GM12878 (cell line): ENCODE results near the gene MUC16.

Experiments
- EZH2 ChIP-seq: IDR thresholded peaks from 2 replicates; pipeline ENCODE4 v1.6.1; 2012; ENCODE audit warnings: low read depth, mild to moderate bottlenecking, control low read depth, inconsistent platforms, low read length, borderline replicate concordance; ENCODE audit not compliant: control insufficient read depth
- RAD21 ChIP-seq: IDR thresholded peaks from 2 replicates; pipeline ENCODE4 v1.6.1; 2011; ENCODE audit warnings: mild to moderate bottlenecking, low read depth, low read length, moderate library complexity; ENCODE audit not compliant: insufficient read depth
- YBX1 ChIP-seq: fragments of 450-650 bp; IDR thresholded peaks from 2 replicates; pipeline ENCODE4 v1.6.1; 2016; ENCODE audit warnings: antibody characterized with exemption
- ZNF217 ChIP-seq: fragments of 450-650 bp; IDR thresholded peaks from 2 replicates; pipeline ENCODE4 v1.6.1; 2017; ENCODE audit warnings: antibody characterized with exemption, mild to moderate bottlenecking
- ZNF274 ChIP-seq: IDR thresholded peaks from one replicate; pipeline ENCODE4 v1.8.0; 2011; ENCODE audit not compliant: insufficient read length, insufficient read depth
- TF ChIP-seq, protein P1 (sequence below): IDR thresholded peaks from 2 replicates; pipeline ENCODE4 v1.6.1; 2011; ENCODE audit warnings: borderline replicate concordance, low read depth, mild to moderate bottlenecking, moderate library complexity, low read length; ENCODE audit not compliant: insufficient read depth, poor library complexity, severe bottlenecking
- TF ChIP-seq, protein P2 (sequence below): fragments of 450-650 bp; IDR thresholded peaks from 2 replicates; pipeline ENCODE4 v1.6.1; 2017; ENCODE audit warnings: low read depth, mild to moderate bottlenecking, moderate library complexity
- TF ChIP-seq, protein P3 (sequence below), 3 experiments: IDR thresholded peaks in 2 of 3; conservative IDR thresholded peaks in 1 of 3; 2 replicates each; pipeline ENCODE4 v1.5.1; 2011; ENCODE audit warnings: low read depth in 3 of 3, low read length in 3 of 3, mild to moderate bottlenecking in 3 of 3, control low read depth in 2 of 3, moderate library complexity in 2 of 3, inconsistent platforms in 1 of 3, mixed read lengths in 1 of 3; ENCODE audit not compliant: control insufficient read depth in 2 of 3, insufficient read depth in 1 of 3; ENCODE audit errors: extremely low read depth in 1 of 3

DNA sequence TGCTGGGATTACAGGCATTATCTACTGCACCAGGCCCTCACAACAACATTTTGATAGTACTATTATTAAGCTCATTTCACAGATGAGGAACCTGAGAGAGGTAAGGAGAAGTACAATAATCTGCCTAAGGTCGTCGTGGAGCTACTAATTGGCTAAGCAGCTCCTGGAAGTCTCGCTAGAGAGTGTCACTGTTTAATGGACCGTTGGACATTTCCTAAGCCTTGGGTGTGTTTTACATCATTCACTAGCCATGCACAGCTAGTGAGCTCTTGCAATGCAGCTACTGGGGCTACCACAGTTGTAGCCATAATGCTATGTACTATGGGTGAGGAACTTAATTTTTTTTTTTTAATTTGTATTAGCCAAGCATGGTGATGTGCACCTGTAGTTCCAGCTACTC, 42.7 kb upstream of the MUC16 start:
- TF ChIP-seq, protein P1, sequence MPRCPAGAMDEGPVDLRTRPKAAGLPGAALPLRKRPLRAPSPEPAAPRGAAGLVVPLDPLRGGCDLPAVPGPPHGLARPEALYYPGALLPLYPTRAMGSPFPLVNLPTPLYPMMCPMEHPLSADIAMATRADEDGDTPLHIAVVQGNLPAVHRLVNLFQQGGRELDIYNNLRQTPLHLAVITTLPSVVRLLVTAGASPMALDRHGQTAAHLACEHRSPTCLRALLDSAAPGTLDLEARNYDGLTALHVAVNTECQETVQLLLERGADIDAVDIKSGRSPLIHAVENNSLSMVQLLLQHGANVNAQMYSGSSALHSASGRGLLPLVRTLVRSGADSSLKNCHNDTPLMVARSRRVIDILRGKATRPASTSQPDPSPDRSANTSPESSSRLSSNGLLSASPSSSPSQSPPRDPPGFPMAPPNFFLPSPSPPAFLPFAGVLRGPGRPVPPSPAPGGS, result no peak
- no peak for TF ChIP-seq RAD21
- no peak for TF ChIP-seq YBX1
- TF ChIP-seq, protein P2, sequence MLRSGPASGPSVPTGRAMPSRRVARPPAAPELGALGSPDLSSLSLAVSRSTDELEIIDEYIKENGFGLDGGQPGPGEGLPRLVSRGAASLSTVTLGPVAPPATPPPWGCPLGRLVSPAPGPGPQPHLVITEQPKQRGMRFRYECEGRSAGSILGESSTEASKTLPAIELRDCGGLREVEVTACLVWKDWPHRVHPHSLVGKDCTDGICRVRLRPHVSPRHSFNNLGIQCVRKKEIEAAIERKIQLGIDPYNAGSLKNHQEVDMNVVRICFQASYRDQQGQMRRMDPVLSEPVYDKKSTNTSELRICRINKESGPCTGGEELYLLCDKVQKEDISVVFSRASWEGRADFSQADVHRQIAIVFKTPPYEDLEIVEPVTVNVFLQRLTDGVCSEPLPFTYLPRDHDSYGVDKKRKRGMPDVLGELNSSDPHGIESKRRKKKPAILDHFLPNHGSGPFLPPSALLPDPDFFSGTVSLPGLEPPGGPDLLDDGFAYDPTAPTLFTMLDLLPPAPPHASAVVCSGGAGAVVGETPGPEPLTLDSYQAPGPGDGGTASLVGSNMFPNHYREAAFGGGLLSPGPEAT, result no peak
- TF ChIP-seq, protein P3, sequence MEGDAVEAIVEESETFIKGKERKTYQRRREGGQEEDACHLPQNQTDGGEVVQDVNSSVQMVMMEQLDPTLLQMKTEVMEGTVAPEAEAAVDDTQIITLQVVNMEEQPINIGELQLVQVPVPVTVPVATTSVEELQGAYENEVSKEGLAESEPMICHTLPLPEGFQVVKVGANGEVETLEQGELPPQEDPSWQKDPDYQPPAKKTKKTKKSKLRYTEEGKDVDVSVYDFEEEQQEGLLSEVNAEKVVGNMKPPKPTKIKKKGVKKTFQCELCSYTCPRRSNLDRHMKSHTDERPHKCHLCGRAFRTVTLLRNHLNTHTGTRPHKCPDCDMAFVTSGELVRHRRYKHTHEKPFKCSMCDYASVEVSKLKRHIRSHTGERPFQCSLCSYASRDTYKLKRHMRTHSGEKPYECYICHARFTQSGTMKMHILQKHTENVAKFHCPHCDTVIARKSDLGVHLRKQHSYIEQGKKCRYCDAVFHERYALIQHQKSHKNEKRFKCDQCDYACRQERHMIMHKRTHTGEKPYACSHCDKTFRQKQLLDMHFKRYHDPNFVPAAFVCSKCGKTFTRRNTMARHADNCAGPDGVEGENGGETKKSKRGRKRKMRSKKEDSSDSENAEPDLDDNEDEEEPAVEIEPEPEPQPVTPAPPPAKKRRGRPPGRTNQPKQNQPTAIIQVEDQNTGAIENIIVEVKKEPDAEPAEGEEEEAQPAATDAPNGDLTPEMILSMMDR (IDR thresholded peaks at IDR 0.05 in 2 of 3, conservative IDR thresholded peaks at IDR 0.05 in 1 of 3; ENCODE audit: control insufficient read depth in 2 of 3, extremely low read depth in 1 of 3, insufficient read depth in 1 of 3, low read depth in 3 of 3, low read length in 3 of 3), result no peak
- TF ChIP-seq EZH2, result no peak
- TF ChIP-seq ZNF217, result no peak
- no peak for TF ChIP-seq ZNF274
